ENCODE measurements around the gene UROS. TPM values are rescaled to one million over a fixed set of nuclear protein-coding genes. Genes with fewer than 3 reads are reported as not detected.

Gene UROS
- total and polyA plus RNA-seq, 10 of the 15 experiments (the other 5 are each of a cell fraction or from before 2014, with no cell fraction given): 4.3 to 112 (median 64.5) TPM

DNA sequence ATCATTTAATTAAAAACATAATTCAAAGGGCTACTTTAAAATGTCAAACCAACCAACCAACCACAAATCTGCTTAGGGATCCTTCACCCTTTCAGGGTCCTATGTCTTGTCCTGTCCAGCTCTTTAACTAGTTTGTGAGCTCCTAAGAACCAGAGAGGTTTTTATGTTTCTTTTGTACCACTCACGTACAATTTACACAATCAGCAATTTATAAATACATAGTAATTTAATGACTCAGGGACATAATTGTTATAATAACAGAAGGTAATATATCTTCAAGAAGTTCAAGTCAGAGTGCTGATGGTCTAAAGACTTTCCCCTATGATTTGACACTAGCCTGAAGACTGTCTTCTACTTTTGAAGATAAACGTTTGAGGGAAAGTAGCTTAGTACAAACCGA is 42.1 kb upstream of the UROS start:
- 81% methylated on average over 3 of the region's 3 CpGs for WGBS (ENCODE audit: insufficient coverage, insufficient replicate concordance, low lambda C conversion rate, missing lambda C conversion rate)
- H3K36me3 ChIP-seq (ENCODE audit: control insufficient read depth in 2 of 2, insufficient read depth in 2 of 2, low read length in 1 of 2): peaks cover 0 to 8% of the 10 kb centered on the region in 2 experiments; a peak in 1 of 4 replicates
- no peaks in the 10 kb centered on the region for H3K4me1 ChIP-seq (ENCODE audit: control insufficient read depth, insufficient read depth, low read length)
- DNase-seq (ENCODE audit: low read depth, low spot score) (no peak), FAIRE-seq (no peak), ATAC-seq (no peak)
- in situ Hi-C loops (cut with MboI): no loop called here
- intact Hi-C loops (cut with micrococcal nuclease; ENCODE audit: unreplicated experiment): loop anchor here (10.0 kb wide), 1 partner anchor 110 kb away; no protein-coding TSS in a partner anchor
- no peak overlapping the region for H3K9ac ChIP-seq (ENCODE audit: control insufficient read depth, insufficient read depth, low read length)
- H3K27ac ChIP-seq (ENCODE audit: control insufficient read depth, insufficient read depth): no peak overlapping the region
- H3K4me2 ChIP-seq (ENCODE audit: control insufficient read depth, insufficient read depth): no peak overlapping the region
- H4K20me1 ChIP-seq (ENCODE audit: control insufficient read depth, insufficient read depth): no peaks in the 10 kb centered on the region
- H2AFZ ChIP-seq (ENCODE audit: control insufficient read depth, low read depth, low read length): no peak overlapping the region
- H3K4me3 ChIP-seq: no peak overlapping the region
- H3K79me2 ChIP-seq (ENCODE audit: control insufficient read depth, insufficient read depth, low read length): no peaks in the 10 kb centered on the region
- H3K27me3 ChIP-seq (replicated peaks in 1 of 2; ENCODE audit: control insufficient read depth in 2 of 2, insufficient read depth in 2 of 2, low read length in 1 of 2): no peaks in the 10 kb centered on the region
- ChIA-PET SMC1A (ENCODE audit: uncharacterized antibody, unreplicated experiment) (interaction anchor here (1.2 to 1.8 kb wide), 3 partner anchors 9 to 17 kb away, joined by 3 to 9 read pairs (median 3); no protein-coding TSS in a partner anchor), CTCF (interaction anchor here (0.9 to 1.7 kb wide), 5 partner anchors 8 to 142 kb away, joined by 3 to 5 read pairs (median 3); partner anchors contain the start of genes BCCIP and UROS), POLR2A (no interaction called here), RAD21 (ENCODE audit: unreplicated experiment) (interaction anchor here (1.1 kb wide), 1 partner anchor 7 kb away, joined by 4 read pairs; no protein-coding TSS in a partner anchor)
- TF ChIP-seq, protein P1, sequence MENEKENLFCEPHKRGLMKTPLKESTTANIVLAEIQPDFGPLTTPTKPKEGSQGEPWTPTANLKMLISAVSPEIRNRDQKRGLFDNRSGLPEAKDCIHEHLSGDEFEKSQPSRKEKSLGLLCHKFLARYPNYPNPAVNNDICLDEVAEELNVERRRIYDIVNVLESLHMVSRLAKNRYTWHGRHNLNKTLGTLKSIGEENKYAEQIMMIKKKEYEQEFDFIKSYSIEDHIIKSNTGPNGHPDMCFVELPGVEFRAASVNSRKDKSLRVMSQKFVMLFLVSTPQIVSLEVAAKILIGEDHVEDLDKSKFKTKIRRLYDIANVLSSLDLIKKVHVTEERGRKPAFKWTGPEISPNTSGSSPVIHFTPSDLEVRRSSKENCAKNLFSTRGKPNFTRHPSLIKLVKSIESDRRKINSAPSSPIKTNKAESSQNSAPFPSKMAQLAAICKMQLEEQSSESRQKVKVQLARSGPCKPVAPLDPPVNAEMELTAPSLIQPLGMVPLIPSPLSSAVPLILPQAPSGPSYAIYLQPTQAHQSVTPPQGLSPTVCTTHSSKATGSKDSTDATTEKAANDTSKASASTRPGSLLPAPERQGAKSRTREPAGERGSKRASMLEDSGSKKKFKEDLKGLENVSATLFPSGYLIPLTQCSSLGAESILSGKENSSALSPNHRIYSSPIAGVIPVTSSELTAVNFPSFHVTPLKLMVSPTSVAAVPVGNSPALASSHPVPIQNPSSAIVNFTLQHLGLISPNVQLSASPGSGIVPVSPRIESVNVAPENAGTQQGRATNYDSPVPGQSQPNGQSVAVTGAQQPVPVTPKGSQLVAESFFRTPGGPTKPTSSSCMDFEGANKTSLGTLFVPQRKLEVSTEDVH (IDR thresholded peaks at IDR 0.05; ENCODE audit: low read depth, partially characterized antibody): no peak
- no TSS peak for BruUV-seq (replicated peaks)
- H3K9me3 ChIP-seq (replicated peaks; ENCODE audit: control insufficient read depth, insufficient read depth, low read length): no peaks in the 10 kb centered on the region

DNA sequence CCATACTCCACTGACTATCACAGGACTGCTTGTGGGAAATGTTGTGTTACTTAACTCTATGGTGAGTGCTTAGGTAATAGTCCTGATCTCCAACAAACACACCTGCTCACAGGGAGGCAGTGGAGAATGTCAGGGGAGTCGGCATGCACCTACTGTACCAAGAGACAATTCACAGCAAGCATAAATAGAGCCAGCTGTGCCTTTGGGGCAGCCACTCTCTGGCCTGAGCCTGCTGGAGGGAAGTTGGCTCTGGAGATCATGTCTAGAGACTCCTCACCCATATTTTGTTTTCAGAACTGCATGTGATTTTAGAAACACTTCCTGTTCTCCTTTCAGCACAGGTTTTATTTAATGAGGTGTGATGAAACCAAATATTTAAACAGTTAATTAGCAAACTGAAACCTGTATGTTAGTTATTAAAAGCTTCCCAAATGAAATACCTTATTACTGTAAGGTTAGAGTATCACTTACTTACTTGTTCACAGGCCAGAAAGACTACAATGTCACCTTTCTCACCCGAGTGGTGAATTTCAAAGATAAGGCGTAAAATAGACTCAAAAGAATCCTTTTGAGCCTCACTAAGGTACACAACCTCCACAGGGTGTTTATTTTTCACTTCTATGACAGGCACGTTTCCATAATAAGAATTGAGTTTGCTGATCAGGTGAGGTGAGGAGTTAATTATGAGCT is 36.2 kb upstream of the UROS start:
- no peak overlapping the region for H3K4me2 ChIP-seq (ENCODE audit: control insufficient read depth, insufficient read depth)
- peaks cover 0 to 6% of the 10 kb centered on the region in 2 experiments; a peak in 1 of 4 replicates for H3K36me3 ChIP-seq (ENCODE audit: control insufficient read depth in 2 of 2, insufficient read depth in 2 of 2, low read length in 1 of 2)
- H4K20me1 ChIP-seq (ENCODE audit: control insufficient read depth, insufficient read depth): no peaks in the 10 kb centered on the region
- no peak overlapping the region for H3K9ac ChIP-seq (ENCODE audit: control insufficient read depth, insufficient read depth, low read length)
- RAD21 ChIA-PET (ENCODE audit: unreplicated experiment): no interaction called here
- SMC1A ChIA-PET (ENCODE audit: uncharacterized antibody, unreplicated experiment): no interaction called here
- no TSS peak for BruUV-seq (replicated peaks)
- intact Hi-C loops (cut with micrococcal nuclease; ENCODE audit: unreplicated experiment) (no loop called here), in situ Hi-C loops (cut with MboI) (no loop called here)
- DNase-seq (ENCODE audit: low read depth, low spot score): no peak
- CTCF ChIA-PET: interaction anchor here (3.0 kb wide), 1 partner anchor 10 kb away, joined by 12 read pairs; no protein-coding TSS in a partner anchor
- H3K27me3 ChIP-seq (replicated peaks in 1 of 2; ENCODE audit: control insufficient read depth in 2 of 2, insufficient read depth in 2 of 2, low read length in 1 of 2): no peaks in the 10 kb centered on the region
- no peaks in the 10 kb centered on the region for H3K79me2 ChIP-seq (ENCODE audit: control insufficient read depth, insufficient read depth, low read length)
- H2AFZ ChIP-seq (ENCODE audit: control insufficient read depth, low read depth, low read length): no peak overlapping the region
- TF ChIP-seq SRF (IDR thresholded peaks at IDR 0.05; ENCODE audit: low read depth in 2 of 2, low read length in 2 of 2) (no peak), MTA2 (IDR thresholded peaks at IDR 0.05; ENCODE audit: low read depth) (peak; percentile 73), SPI1 (IDR thresholded peaks at IDR 0.05; ENCODE audit: borderline replicate concordance, insufficient read depth, low read depth, low read length) (0 out of 2 replicates have a peak, but pooled peaks have one; percentile 10)
- TF ChIP-seq, protein P2, sequence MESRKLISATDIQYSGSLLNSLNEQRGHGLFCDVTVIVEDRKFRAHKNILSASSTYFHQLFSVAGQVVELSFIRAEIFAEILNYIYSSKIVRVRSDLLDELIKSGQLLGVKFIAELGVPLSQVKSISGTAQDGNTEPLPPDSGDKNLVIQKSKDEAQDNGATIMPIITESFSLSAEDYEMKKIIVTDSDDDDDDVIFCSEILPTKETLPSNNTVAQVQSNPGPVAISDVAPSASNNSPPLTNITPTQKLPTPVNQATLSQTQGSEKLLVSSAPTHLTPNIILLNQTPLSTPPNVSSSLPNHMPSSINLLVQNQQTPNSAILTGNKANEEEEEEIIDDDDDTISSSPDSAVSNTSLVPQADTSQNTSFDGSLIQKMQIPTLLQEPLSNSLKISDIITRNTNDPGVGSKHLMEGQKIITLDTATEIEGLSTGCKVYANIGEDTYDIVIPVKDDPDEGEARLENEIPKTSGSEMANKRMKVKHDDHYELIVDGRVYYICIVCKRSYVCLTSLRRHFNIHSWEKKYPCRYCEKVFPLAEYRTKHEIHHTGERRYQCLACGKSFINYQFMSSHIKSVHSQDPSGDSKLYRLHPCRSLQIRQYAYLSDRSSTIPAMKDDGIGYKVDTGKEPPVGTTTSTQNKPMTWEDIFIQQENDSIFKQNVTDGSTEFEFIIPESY (IDR thresholded peaks at IDR 0.05): no peak
- no peaks in the 10 kb centered on the region for H3K4me1 ChIP-seq (ENCODE audit: control insufficient read depth, insufficient read depth, low read length)
- no peaks in the 10 kb centered on the region for H3K9me3 ChIP-seq (replicated peaks; ENCODE audit: control insufficient read depth, insufficient read depth, low read length)
- WGBS (ENCODE audit: insufficient coverage, insufficient replicate concordance, low lambda C conversion rate, missing lambda C conversion rate): 83% methylated on average over 4 of the region's 4 CpGs
- no peak overlapping the region for H3K27ac ChIP-seq (ENCODE audit: control insufficient read depth, insufficient read depth)
- no peak overlapping the region for H3K4me3 ChIP-seq
- POLR2A ChIA-PET: no interaction called here
- ATAC-seq: peak; percentile 49
- FAIRE-seq: no peak

Measured in GM12878 (cell line).